H9 (cell line): ENCODE data around the gene PEMT. TPM values are rescaled to one million over a fixed set of nuclear protein-coding genes. Genes with fewer than 3 reads are reported as not detected.

ENCODE experiments used
- DNase-seq: peaks from one replicate; pipeline ENCODE4 v3.0.0-alpha.2; 2017
- H2AFZ ChIP-seq: one replicate; pipeline ENCODE4 v1.6.1; 2013; ENCODE audit warnings: mild to moderate bottlenecking, low read length, control low read depth, moderate library complexity
- H2AK5ac ChIP-seq: 2 replicates; pipeline ENCODE4 v1.6.1; 2013; ENCODE audit warnings: low read length, control low read depth, mixed read lengths; ENCODE audit not compliant: insufficient read length
- H2BK120ac ChIP-seq: one replicate; pipeline ENCODE4 v1.6.1; 2013; ENCODE audit warnings: low read depth, mild to moderate bottlenecking, low read length, control low read depth, inconsistent platforms; ENCODE audit not compliant: poor library complexity, severe bottlenecking
- H2BK12ac ChIP-seq: 2 replicates; pipeline ENCODE4 v1.6.1; 2013; ENCODE audit warnings: low read length, control low read depth, mixed read lengths, low read depth; ENCODE audit not compliant: insufficient read length
- H2BK15ac ChIP-seq: 2 replicates; pipeline ENCODE4 v1.6.1; 2013; ENCODE audit warnings: low read depth, low read length, control low read depth
- H2BK20ac ChIP-seq: one replicate; pipeline ENCODE4 v1.6.1; 2013; ENCODE audit warnings: low read depth, mild to moderate bottlenecking, low read length, control low read depth, inconsistent platforms; ENCODE audit not compliant: poor library complexity, severe bottlenecking
- H2BK5ac ChIP-seq: 2 replicates; pipeline ENCODE4 v1.6.1; 2013; ENCODE audit warnings: low read length, control low read depth, mixed read lengths; ENCODE audit not compliant: insufficient read length
- H3K14ac ChIP-seq: 2 replicates; pipeline ENCODE4 v1.6.1; 2013; ENCODE audit warnings: low read length, control low read depth; ENCODE audit not compliant: insufficient read depth
- H3K18ac ChIP-seq: 2 replicates; pipeline ENCODE4 v1.6.1; 2013; ENCODE audit warnings: low read depth, mild to moderate bottlenecking, mixed read lengths, low read length, control low read depth; ENCODE audit not compliant: insufficient read length
- H3K23ac ChIP-seq: 2 replicates; pipeline ENCODE4 v1.6.1; 2013; ENCODE audit warnings: low read length, control low read depth, mixed read lengths, low read depth; ENCODE audit not compliant: insufficient read length
- H3K23me2 ChIP-seq: 2 replicates; pipeline ENCODE4 v1.6.1; 2013; ENCODE audit warnings: low read depth, mild to moderate bottlenecking, mixed read lengths, low read length, control low read depth; ENCODE audit not compliant: insufficient read length, poor library complexity, severe bottlenecking
- H3K27ac ChIP-seq: 2 replicates; pipeline ENCODE4 v1.5.1; 2013; ENCODE audit warnings: low read length, control low read depth, mixed read lengths, low read depth; ENCODE audit not compliant: insufficient read length
- H3K27me3 ChIP-seq: 2 replicates; pipeline ENCODE4 v1.6.1; 2013; ENCODE audit warnings: low read length, control low read depth, inconsistent platforms; ENCODE audit not compliant: insufficient read depth
- H3K4ac ChIP-seq: 2 replicates; pipeline ENCODE4 v1.6.1; 2013; ENCODE audit warnings: low read depth, mild to moderate bottlenecking, control low read depth, inconsistent platforms, low read length, moderate library complexity
- H3K4me1 ChIP-seq: 2 replicates; pipeline ENCODE4 v1.6.1; 2013; ENCODE audit warnings: low read length, control low read depth, inconsistent platforms; ENCODE audit not compliant: insufficient read depth
- H3K4me2 ChIP-seq: 2 replicates; pipeline ENCODE4 v1.6.1; 2013; ENCODE audit warnings: low read length, control low read depth, mixed read lengths; ENCODE audit not compliant: insufficient read length, insufficient read depth
- H3K56ac ChIP-seq: 2 replicates; pipeline ENCODE4 v1.6.1; 2013; ENCODE audit warnings: low read depth, mild to moderate bottlenecking, mixed read lengths, low read length, control low read depth; ENCODE audit not compliant: insufficient read length
- H3K79me1 ChIP-seq: 2 replicates; pipeline ENCODE4 v1.6.1; 2013; ENCODE audit warnings: low read depth, mild to moderate bottlenecking, moderate library complexity, low read length, control low read depth, inconsistent platforms; ENCODE audit not compliant: insufficient read depth, poor library complexity, severe bottlenecking
- H3K79me2 ChIP-seq: 2 replicates; pipeline ENCODE4 v1.6.1; 2013; ENCODE audit warnings: low read length, control low read depth, inconsistent platforms; ENCODE audit not compliant: insufficient read depth
- H3K9ac ChIP-seq: 2 replicates; pipeline ENCODE4 v1.6.1; 2013; ENCODE audit warnings: low read length, control low read depth, mixed read lengths; ENCODE audit not compliant: insufficient read length; ENCODE audit errors: extremely low read depth
- H3K9me3 ChIP-seq: one replicate; pipeline ENCODE4 v1.6.1; 2013; ENCODE audit warnings: low read depth, low read length, inconsistent platforms; ENCODE audit not compliant: control insufficient read depth
- H3T11ph ChIP-seq: one replicate; pipeline ENCODE4 v1.6.1; 2013; ENCODE audit warnings: mild to moderate bottlenecking, low read length, control low read depth, inconsistent platforms
- H4K20me1 ChIP-seq: one replicate; pipeline ENCODE4 v1.6.1; 2013; ENCODE audit not compliant: control insufficient read depth, insufficient read length, insufficient read depth
- H4K5ac ChIP-seq: 2 replicates; pipeline ENCODE4 v1.6.1; 2013; ENCODE audit warnings: low read depth, mild to moderate bottlenecking, mixed read lengths, low read length, control low read depth; ENCODE audit not compliant: insufficient read length
- H4K8ac ChIP-seq: replicated peaks from 2 replicates; pipeline ENCODE4 v1.6.1; 2013; ENCODE audit warnings: low read length, control low read depth, mixed read lengths, low read depth; ENCODE audit not compliant: insufficient read length
- H4K91ac ChIP-seq: 2 replicates; pipeline ENCODE4 v1.6.1; 2013; ENCODE audit warnings: low read depth, mild to moderate bottlenecking, moderate library complexity, mixed read lengths, low read length, control low read depth; ENCODE audit not compliant: insufficient read length
- H3K27ac Mint-ChIP-seq, 3 experiments: 2 replicates in 2 of 3; 3 replicates in 1 of 3; pipeline ENCODE4 v1.8.0; 2020 to 2021; ENCODE audit warnings: mixed read lengths in 3 of 3, mild to moderate bottlenecking in 1 of 3, moderate library complexity in 1 of 3
- H3K27me3 Mint-ChIP-seq: 2 replicates; pipeline ENCODE4 v1.8.0; 2021; ENCODE audit warnings: low read depth, mild to moderate bottlenecking, moderate library complexity, mixed read lengths
- H3K36me3 Mint-ChIP-seq, 3 experiments: 2 replicates in 2 of 3; 3 replicates in 1 of 3; pipeline ENCODE4 v1.8.0; 2020 to 2021; ENCODE audit warnings: low read depth in 3 of 3, mixed read lengths in 3 of 3; ENCODE audit not compliant: insufficient read depth in 1 of 3
- H3K4me1 Mint-ChIP-seq, 2 experiments: 2 replicates each; pipeline ENCODE4 v1.8.0; 2020; ENCODE audit warnings: mixed read lengths in 2 of 2
- H3K4me3 Mint-ChIP-seq, 2 experiments: 2 replicates in 1 of 2; 3 replicates in 1 of 2; pipeline ENCODE4 v1.8.0; 2020 to 2021; ENCODE audit warnings: mild to moderate bottlenecking in 2 of 2, mixed read lengths in 2 of 2, moderate library complexity in 1 of 2
- H3K9me3 Mint-ChIP-seq, 2 experiments: 2 replicates in 1 of 2; 3 replicates in 1 of 2; pipeline ENCODE4 v1.8.0; 2020; ENCODE audit warnings: mild to moderate bottlenecking in 2 of 2, mixed read lengths in 2 of 2, moderate library complexity in 1 of 2
- CTCF ChIP-seq: fragments of 200-600 bp; sonication (generic); conservative IDR thresholded peaks from 3 replicates; pipeline ENCODE4 v1.8.0; 2021; ENCODE audit warnings: antibody characterized with exemption, mild to moderate bottlenecking
- WGBS: extraction: QIAGEN DNeasy Blood & Tissue Kit; methylation state at CpG from one replicate; pipeline ENCODE4 v1.1.7; 2013; ENCODE audit warnings: missing lambda C conversion rate, low lambda C conversion rate, mixed read lengths; ENCODE audit not compliant: insufficient read length; ENCODE audit errors: extremely low coverage; 5-methylcytosine and 5-hydroxymethylcytosine counted together
- total RNA-seq: library from RNA; stranded (reverse); gene quantifications from 2 replicates; pipeline ENCODE4 v1.2.1, GENCODE V29; 2021

PEMT gene
- total RNA-seq, 1 experiment from 2014 or later: 63.2 TPM

- no peak overlapping the region for H3K4ac ChIP-seq
- Mint-ChIP-seq H3K27me3 (no peaks in the 10 kb centered on the region), H3K4me1 (peaks cover 26 to 30% of the 10 kb centered on the region in 2 experiments), H3K4me3 (peak overlapping the region in 1 of 2 experiments; percentile 42; a peak in 1 of 5 replicates), H3K36me3 (no peaks in the 10 kb centered on the region; a peak in 2 of 7 replicates), H3K27ac (peak overlapping the region in 2 of 3 experiments; percentile 44 to 67; a peak in 2 of 7 replicates), H3K9me3 (no peaks in the 10 kb centered on the region)
- H2BK15ac ChIP-seq: no peak overlapping the region
- H3K23me2 ChIP-seq: no peaks in the 10 kb centered on the region
- no peak overlapping the region for H4K91ac ChIP-seq
- no peak overlapping the region for H3K27ac ChIP-seq
- no peaks in the 10 kb centered on the region for H3K79me2 ChIP-seq
- H4K5ac ChIP-seq: no peak overlapping the region
- no peaks in the 10 kb centered on the region for H3K9me3 ChIP-seq
- no CpG with 5 or more reads among the region's 16 CpGs for WGBS
- no peak overlapping the region for H3K18ac ChIP-seq
- no peak overlapping the region for H3K14ac ChIP-seq
- no peaks in the 10 kb centered on the region for H3K79me1 ChIP-seq
- no peak overlapping the region for H2BK20ac ChIP-seq
- DNase-seq: no peak
- H3K4me1 ChIP-seq: peaks cover 4% of the 10 kb centered on the region; the same call in 1 of the 2 replicates
- H3T11ph ChIP-seq: no peak overlapping the region
- no peaks in the 10 kb centered on the region for H3K27me3 ChIP-seq
- no peak overlapping the region for H2AK5ac ChIP-seq
- no peak overlapping the region for H3K56ac ChIP-seq
- no peak overlapping the region for H2AFZ ChIP-seq
- H3K4me2 ChIP-seq: no peak overlapping the region
- H2BK5ac ChIP-seq: no peak overlapping the region
- no peak overlapping the region for H3K23ac ChIP-seq
- H4K20me1 ChIP-seq: no peaks in the 10 kb centered on the region
- H2BK120ac ChIP-seq: no peak overlapping the region
- H4K8ac ChIP-seq: no peak overlapping the region
- TF ChIP-seq CTCF: no peak
- H2BK12ac ChIP-seq: no peak overlapping the region
- H3K9ac ChIP-seq: no peak overlapping the region
Observed at GRCh38 chr17:17514361-17514992, 77.0 kb downstream of the PEMT start.
